ENCODE measurements around the gene SARDH. TPM values are rescaled to one million over a fixed set of nuclear protein-coding genes. Genes with fewer than 3 reads are reported as not detected.

Gene SARDH
- total and polyA plus RNA-seq, 2 of the 8 experiments (the other 6 are each of a cell fraction or from before 2014, with no cell fraction given), result 6.4 to 7.4 TPM

DNA sequence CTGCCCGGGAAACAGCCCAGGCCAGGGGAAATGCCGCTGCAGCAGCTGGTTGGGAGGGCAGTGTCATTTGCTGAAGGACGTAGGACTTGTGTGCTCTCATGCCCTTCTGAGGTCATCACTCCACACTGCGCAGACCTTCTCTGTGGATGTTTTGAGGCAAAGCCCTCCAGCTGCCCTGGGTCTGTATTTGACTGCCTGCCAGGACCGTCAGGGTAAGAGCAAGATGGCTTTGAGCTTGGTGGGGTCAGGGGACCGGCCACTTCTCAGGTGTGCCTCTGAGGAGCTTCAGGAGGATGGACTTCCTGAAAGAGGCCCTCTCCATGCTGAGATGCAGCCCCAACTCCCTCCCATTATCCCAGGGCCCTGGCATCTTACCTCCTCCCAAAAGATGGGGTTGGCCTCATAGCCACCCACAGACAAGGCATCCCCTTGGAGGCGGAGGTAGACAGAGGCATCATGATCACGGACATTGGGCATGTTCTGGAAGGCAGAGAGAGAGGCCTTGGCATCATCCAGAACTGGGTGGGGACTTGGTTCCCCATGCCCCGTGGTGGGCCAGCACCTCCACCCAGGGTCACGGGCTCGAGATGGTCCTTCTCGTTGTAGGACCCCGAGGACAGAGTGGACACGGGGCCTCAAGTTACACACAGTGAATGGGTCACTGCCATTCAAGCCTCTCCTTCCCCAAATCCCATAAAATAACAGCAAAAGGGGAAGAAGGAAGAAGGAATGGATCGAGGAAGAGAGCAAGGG is 19.4 kb downstream of the SARDH start:
- Histone ChIP-seq H4K8ac (ENCODE audit: extremely low read depth, insufficient read depth, low read length) (no peak overlapping the region; the same call in 1 of the 2 replicates), H4K91ac (replicated peaks; ENCODE audit: insufficient read length, low read length) (no peak overlapping the region), H3K14ac (ENCODE audit: insufficient read length) (no peak overlapping the region), H3K79me1 (ENCODE audit: low read depth, low read length) (no peaks in the 10 kb centered on the region), H3K4ac (replicated peaks; ENCODE audit: insufficient read length, low read depth, low read length) (no peak overlapping the region), H3K4me1 (replicated peaks in 1 of 4; ENCODE audit: control insufficient read depth in 3 of 4, insufficient read depth in 4 of 4, low read length in 3 of 4) (peaks cover 0 to 9% (median 1%) of the 10 kb centered on the region in 4 experiments; a peak in 3 of 7 replicates), H2AFZ (ENCODE audit: low read length) (no peak overlapping the region), H3K36me3 (ENCODE audit: control insufficient read depth in 2 of 4, insufficient read depth in 4 of 4, low read length in 3 of 4) (no peaks in the 10 kb centered on the region), H3K27ac (ENCODE audit: low read depth, low read length) (no peak overlapping the region), H4K5ac (ENCODE audit: insufficient read length, low read depth, low read length) (no peak overlapping the region), H3K23ac (ENCODE audit: insufficient read length) (no peak overlapping the region), H3K79me2 (ENCODE audit: control insufficient read depth in 1 of 2, insufficient read depth in 2 of 2, low read length in 2 of 2) (no peaks in the 10 kb centered on the region), H2BK5ac (ENCODE audit: low read depth, low read length) (no peak overlapping the region), H3K9me3 (ENCODE audit: insufficient read depth in 2 of 2, low read depth in 1 of 2, low read length in 1 of 2) (no peaks in the 10 kb centered on the region), H2BK15ac (ENCODE audit: low read length) (no peak overlapping the region), H3K4me3 (ENCODE audit: extremely low read depth in 1 of 4, insufficient read depth in 2 of 4, low read depth in 3 of 4, low read length in 4 of 4) (no peak overlapping the region), H3K4me2 (ENCODE audit: insufficient read depth in 1 of 2, low read depth in 2 of 2, low read length in 2 of 2) (no peak overlapping the region), H3K23me2 (ENCODE audit: low read depth, low read length) (no peaks in the 10 kb centered on the region), H3K27me3 (replicated peaks in 1 of 4; ENCODE audit: control insufficient read depth in 3 of 4, extremely low read depth in 1 of 4, insufficient read depth in 3 of 4, low read length in 3 of 4) (no peaks in the 10 kb centered on the region), H3K9ac (replicated peaks in 1 of 4; ENCODE audit: extremely low read depth in 1 of 4, low read depth in 3 of 4, low read length in 3 of 4) (no peak overlapping the region), H3K56ac (replicated peaks; ENCODE audit: insufficient read length, low read depth, low read length) (no peak overlapping the region), H2BK120ac (replicated peaks; ENCODE audit: low read depth, low read length) (no peak overlapping the region), H2AK5ac (ENCODE audit: low read depth, low read length) (no peak overlapping the region), H2BK12ac (ENCODE audit: low read depth, low read length) (no peak overlapping the region), H4K20me1 (replicated peaks in 1 of 2; ENCODE audit: control insufficient read depth in 1 of 2, insufficient read depth in 2 of 2, low read length in 2 of 2) (no peaks in the 10 kb centered on the region), H2BK20ac (ENCODE audit: low read length) (no peak overlapping the region), H3K18ac (ENCODE audit: extremely low read depth, low read length) (no peak overlapping the region)
- ChIA-PET POLR2A (ENCODE audit: partially characterized antibody) (no interaction called here), CTCF (ENCODE audit: partially characterized antibody) (interaction anchor here (2.6 kb wide), 1 partner anchor 8 kb away, joined by 12 read pairs; no protein-coding TSS in a partner anchor)
- FAIRE-seq, result no peak
- no peak for DNase-seq (ENCODE audit: low read depth in 1 of 2, low spot score in 2 of 2)
- WGBS, 2 experiments (ENCODE audit: extremely low coverage in 1 of 2, insufficient coverage in 1 of 2, insufficient read length in 1 of 2, insufficient replicate concordance in 2 of 2, low coverage in 1 of 2, low lambda C conversion rate in 2 of 2, missing lambda C conversion rate in 1 of 2), result 89% methylated on average over 15 of the region's 15 CpGs; no CpG with 5 or more reads in 1 of the 2 experiments
- TF ChIP-seq, protein P1, sequence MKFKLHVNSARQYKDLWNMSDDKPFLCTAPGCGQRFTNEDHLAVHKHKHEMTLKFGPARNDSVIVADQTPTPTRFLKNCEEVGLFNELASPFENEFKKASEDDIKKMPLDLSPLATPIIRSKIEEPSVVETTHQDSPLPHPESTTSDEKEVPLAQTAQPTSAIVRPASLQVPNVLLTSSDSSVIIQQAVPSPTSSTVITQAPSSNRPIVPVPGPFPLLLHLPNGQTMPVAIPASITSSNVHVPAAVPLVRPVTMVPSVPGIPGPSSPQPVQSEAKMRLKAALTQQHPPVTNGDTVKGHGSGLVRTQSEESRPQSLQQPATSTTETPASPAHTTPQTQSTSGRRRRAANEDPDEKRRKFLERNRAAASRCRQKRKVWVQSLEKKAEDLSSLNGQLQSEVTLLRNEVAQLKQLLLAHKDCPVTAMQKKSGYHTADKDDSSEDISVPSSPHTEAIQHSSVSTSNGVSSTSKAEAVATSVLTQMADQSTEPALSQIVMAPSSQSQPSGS (IDR thresholded peaks at IDR 0.05; ENCODE audit: low read length), result no peak
- TF ChIP-seq, protein P2, sequence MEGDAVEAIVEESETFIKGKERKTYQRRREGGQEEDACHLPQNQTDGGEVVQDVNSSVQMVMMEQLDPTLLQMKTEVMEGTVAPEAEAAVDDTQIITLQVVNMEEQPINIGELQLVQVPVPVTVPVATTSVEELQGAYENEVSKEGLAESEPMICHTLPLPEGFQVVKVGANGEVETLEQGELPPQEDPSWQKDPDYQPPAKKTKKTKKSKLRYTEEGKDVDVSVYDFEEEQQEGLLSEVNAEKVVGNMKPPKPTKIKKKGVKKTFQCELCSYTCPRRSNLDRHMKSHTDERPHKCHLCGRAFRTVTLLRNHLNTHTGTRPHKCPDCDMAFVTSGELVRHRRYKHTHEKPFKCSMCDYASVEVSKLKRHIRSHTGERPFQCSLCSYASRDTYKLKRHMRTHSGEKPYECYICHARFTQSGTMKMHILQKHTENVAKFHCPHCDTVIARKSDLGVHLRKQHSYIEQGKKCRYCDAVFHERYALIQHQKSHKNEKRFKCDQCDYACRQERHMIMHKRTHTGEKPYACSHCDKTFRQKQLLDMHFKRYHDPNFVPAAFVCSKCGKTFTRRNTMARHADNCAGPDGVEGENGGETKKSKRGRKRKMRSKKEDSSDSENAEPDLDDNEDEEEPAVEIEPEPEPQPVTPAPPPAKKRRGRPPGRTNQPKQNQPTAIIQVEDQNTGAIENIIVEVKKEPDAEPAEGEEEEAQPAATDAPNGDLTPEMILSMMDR (IDR thresholded peaks at IDR 0.05; ENCODE audit: control extremely low read depth in 1 of 3, insufficient read depth in 1 of 3, low read depth in 1 of 3, low read length in 3 of 3), result no peak
- TF ChIP-seq, protein P3, sequence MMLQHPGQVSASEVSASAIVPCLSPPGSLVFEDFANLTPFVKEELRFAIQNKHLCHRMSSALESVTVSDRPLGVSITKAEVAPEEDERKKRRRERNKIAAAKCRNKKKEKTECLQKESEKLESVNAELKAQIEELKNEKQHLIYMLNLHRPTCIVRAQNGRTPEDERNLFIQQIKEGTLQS (IDR thresholded peaks at IDR 0.05; ENCODE audit: insufficient read depth, low read depth, low read length), result no peak
- no peak for TF ChIP-seq NRF1 (IDR thresholded peaks at IDR 0.05; ENCODE audit: low read depth, low read length)
- TF ChIP-seq CEBPB (IDR thresholded peaks at IDR 0.05; ENCODE audit: low read depth, low read length), result no peak
- no peak for TF ChIP-seq FOSL1 (IDR thresholded peaks at IDR 0.05; ENCODE audit: insufficient read depth, low read depth, low read length)
- TF ChIP-seq EP300 (IDR thresholded peaks at IDR 0.05; ENCODE audit: borderline replicate concordance in 1 of 2, low read depth in 2 of 2, low read length in 2 of 2), result no peak
